HCT116 (cell line): ENCODE measurements around the gene SARS1. TPM values are rescaled to one million over a fixed set of nuclear protein-coding genes. Genes with fewer than 3 reads are reported as not detected.

Experiments
- ATAC-seq: fragments of 200-7000 bp; cut with Tn5 transposase; 2 replicates; pipeline ENCODE4 v1.9.1; 2020; ENCODE audit warnings: mild to moderate bottlenecking, moderate library complexity
- BruUV-seq: library from RNA; stranded (reverse); fragments of 400-500 nt; replicated peaks from 2 replicates; lab custom pipeline; 2021; lab: Mats Ljungman, UMichigan
- CTCF ChIA-PET: fragments of 300-600 bp; sonication (Branson Sonifier 250); formaldehyde crosslinking; loops from one replicate; lab custom pipeline; 2021; ENCODE audit warnings: antibody characterized with exemption; lab: Charles Lee
- POLR2A ChIA-PET: fragments of 300-600, 350-600 bp; sonication (Branson Sonifier 250); formaldehyde crosslinking; loops from one replicate; lab custom pipeline; 2021; ENCODE audit warnings: antibody characterized with exemption; lab: Charles Lee
- RAD21 ChIA-PET, 2 experiments: fragments of 300-600 bp; sonication (Branson Sonifier 250); formaldehyde crosslinking; loops; one replicate each; lab custom pipeline; 2023; ENCODE audit warnings: low total read pairs in 2 of 2; ENCODE audit not compliant: uncharacterized antibody in 2 of 2, unreplicated experiment in 2 of 2, low non-redundant PET in 1 of 2; lab: Charles Lee
- DNase-seq: peaks from one replicate; pipeline ENCODE4 v3.0.0-alpha.2; 2010; ENCODE audit warnings: low read depth, low spot score
- H2AFZ ChIP-seq: fragments of 200-600 bp; shearing (Covaris generic), sonication (generic); 2 replicates; pipeline ENCODE4 v1.6.1; 2017; ENCODE audit warnings: low read depth, mixed run types, mixed read lengths, antibody characterized with exemption, low read length; ENCODE audit not compliant: poor library complexity, severe bottlenecking
- H3K27ac ChIP-seq: 2 replicates; pipeline ENCODE4 v1.5.1; 2012; ENCODE audit warnings: low read depth, low read length
- H3K27me3 ChIP-seq: fragments of 200-600 bp; sonication (generic); 2 replicates; pipeline ENCODE4 v1.6.1; 2016; ENCODE audit warnings: mixed run types, low read length, mixed read lengths; ENCODE audit not compliant: insufficient read depth
- H3K36me3 ChIP-seq, 2 experiments: fragments of 200-500 bp in 1 of 2; fragments of 200-600 bp in 1 of 2; sonication (Bioruptor generic) in 1 of 2; sonication (generic) in 1 of 2; 2 replicates each; pipeline versions ENCODE4 v1.5.1 to v1.6.1; 2014 to 2016; ENCODE audit warnings: low read length in 2 of 2, inconsistent platforms in 1 of 2, mixed read lengths in 1 of 2, mixed run types in 1 of 2; ENCODE audit not compliant: insufficient read depth in 2 of 2, control insufficient read depth in 1 of 2
- H3K4me1 ChIP-seq, 2 experiments: fragments of 200-600 bp in 1 of 2; sonication (generic) in 1 of 2; 2 replicates each; pipeline versions ENCODE4 v1.5.1 to v1.6.1; 2012 to 2017; ENCODE audit warnings: low read length in 2 of 2, inconsistent platforms in 1 of 2, mild to moderate bottlenecking in 1 of 2, mixed read lengths in 1 of 2, mixed run types in 1 of 2, moderate library complexity in 1 of 2; ENCODE audit not compliant: insufficient read depth in 2 of 2, control insufficient read depth in 1 of 2
- H3K4me2 ChIP-seq: fragments of 200-600 bp; sonication (generic); 2 replicates; pipeline ENCODE4 v1.6.1; 2017; ENCODE audit warnings: mixed run types, low read length, mixed read lengths
- H3K4me3 ChIP-seq, 2 experiments: fragments of 200-600 bp in 1 of 2; sonication (generic) in 1 of 2; replicated peaks in 1 of 2; 2 replicates each; pipeline ENCODE4 v1.5.1; 2011 to 2016; ENCODE audit warnings: low read length in 2 of 2, control low read depth in 1 of 2, low read depth in 1 of 2, mild to moderate bottlenecking in 1 of 2, mixed read lengths in 1 of 2, mixed run types in 1 of 2
- H3K79me2 ChIP-seq: fragments of 200-600 bp; sonication (generic); 2 replicates; pipeline ENCODE4 v1.6.1; 2017; ENCODE audit warnings: mild to moderate bottlenecking, mixed run types, low read length, moderate library complexity, mixed read lengths; ENCODE audit not compliant: insufficient read depth
- H3K9ac ChIP-seq: fragments of 200-600 bp; sonication (generic); 2 replicates; pipeline ENCODE4 v1.6.1; 2016; ENCODE audit warnings: low read length, mixed read lengths
- H3K9me2 ChIP-seq: fragments of 200-600 bp; sonication (generic), shearing (Covaris generic); 2 replicates; pipeline ENCODE4 v1.6.1; 2017; ENCODE audit warnings: mixed run types, mild to moderate bottlenecking, moderate library complexity; ENCODE audit not compliant: insufficient read depth
- H3K9me3 ChIP-seq, 2 experiments: fragments of 200-500 bp in 1 of 2; fragments of 200-600 bp in 1 of 2; sonication (Bioruptor generic) in 1 of 2; sonication (generic) in 1 of 2; 2 replicates each; pipeline ENCODE4 v1.6.1; 2014 to 2017; ENCODE audit warnings: low read length in 2 of 2, mixed read lengths in 2 of 2, inconsistent platforms in 1 of 2, low read depth in 1 of 2, mild to moderate bottlenecking in 1 of 2, mixed run types in 1 of 2, moderate library complexity in 1 of 2; ENCODE audit not compliant: control insufficient read depth in 1 of 2, insufficient read depth in 1 of 2
- H4K20me1 ChIP-seq: fragments of 200-600 bp; sonication (generic), shearing (Covaris generic); 2 replicates; pipeline ENCODE4 v1.6.1; 2017; ENCODE audit warnings: mixed run types, mild to moderate bottlenecking, moderate library complexity; ENCODE audit not compliant: insufficient read depth
- ATF3 ChIP-seq: IDR thresholded peaks from 2 replicates; pipeline ENCODE4 v1.6.1; 2012
- CBX3 ChIP-seq: IDR thresholded peaks from 2 replicates; pipeline ENCODE4 v1.6.1; 2012; ENCODE audit warnings: low read depth
- CEBPB ChIP-seq: IDR thresholded peaks from 2 replicates; pipeline ENCODE4 v1.6.1; 2012; ENCODE audit warnings: low read depth
- CTCF ChIP-seq, 3 experiments: fragments of 200-600 bp in 1 of 3; sonication (generic) in 1 of 3; IDR thresholded peaks in 2 of 3; conservative IDR thresholded peaks in 1 of 3; 2 replicates each; pipeline ENCODE4 v1.5.1; 2012 to 2017; ENCODE audit warnings: low read depth in 2 of 3, low read length in 2 of 3, antibody characterized with exemption in 1 of 3, borderline replicate concordance in 1 of 3, control low read depth in 1 of 3, mild to moderate bottlenecking in 1 of 3, mixed read lengths in 1 of 3, mixed run types in 1 of 3, moderate library complexity in 1 of 3; ENCODE audit not compliant: insufficient read depth in 1 of 3
- ELF1 ChIP-seq: IDR thresholded peaks from 2 replicates; pipeline ENCODE4 v1.6.1; 2012; ENCODE audit warnings: low read depth, borderline replicate concordance
- EZH2 ChIP-seq: fragments of 200-600 bp; sonication (generic); IDR thresholded peaks from 2 replicates; pipeline ENCODE4 v1.6.1; 2017; ENCODE audit warnings: antibody characterized with exemption, mixed run types
- EZH2phosphoT487 ChIP-seq: fragments of 200-600 bp; IDR thresholded peaks from 2 replicates; pipeline ENCODE4 v1.6.1; 2018; ENCODE audit warnings: antibody characterized with exemption, borderline replicate concordance
- FOSL1 ChIP-seq: IDR thresholded peaks from 2 replicates; pipeline ENCODE4 v1.6.1; 2012; ENCODE audit warnings: low read depth
- JUND ChIP-seq: IDR thresholded peaks from 2 replicates; pipeline ENCODE4 v1.6.1; 2012
- POLR2A ChIP-seq: IDR thresholded peaks from 2 replicates; pipeline ENCODE4 v1.7.0; 2011; ENCODE audit warnings: borderline replicate concordance; ENCODE audit not compliant: insufficient read depth, insufficient read length; ENCODE audit errors: extremely low read depth
- RAD21 ChIP-seq: IDR thresholded peaks from 2 replicates; pipeline ENCODE4 v1.6.1; 2012; ENCODE audit warnings: low read depth, mild to moderate bottlenecking
- SIN3A ChIP-seq: IDR thresholded peaks from 2 replicates; pipeline ENCODE4 v1.6.1; 2012; ENCODE audit warnings: low read depth
- SP1 ChIP-seq: IDR thresholded peaks from 2 replicates; pipeline ENCODE4 v1.6.1; 2012; ENCODE audit warnings: low read depth
- SRF ChIP-seq: IDR thresholded peaks from 2 replicates; pipeline ENCODE4 v1.6.1; 2012; ENCODE audit warnings: low read depth
- TCF7L2 ChIP-seq: IDR thresholded peaks from 2 replicates; pipeline ENCODE4 v1.7.0; 2011; ENCODE audit warnings: borderline replicate concordance, inconsistent platforms; ENCODE audit not compliant: insufficient read depth, insufficient read length; ENCODE audit errors: extremely low read depth
- YY1 ChIP-seq: IDR thresholded peaks from 2 replicates; pipeline ENCODE4 v1.6.1; 2011; ENCODE audit warnings: low read length, low read depth, moderate library complexity, mild to moderate bottlenecking; ENCODE audit not compliant: insufficient replicate concordance; ENCODE audit errors: extremely low read depth
- ZBTB33 ChIP-seq: IDR thresholded peaks from 2 replicates; pipeline ENCODE4 v1.6.1; 2011; ENCODE audit warnings: mild to moderate bottlenecking, low read length, moderate library complexity; ENCODE audit not compliant: insufficient replicate concordance; ENCODE audit errors: extremely low read depth
- ZFX ChIP-seq: fragments of 450-650 bp; IDR thresholded peaks from 2 replicates; pipeline ENCODE4 v1.6.1; 2017
- ZNF274 ChIP-seq: fragments of 200-500 bp; sonication (Bioruptor generic); IDR thresholded peaks from 2 replicates; pipeline ENCODE4 v1.6.1; 2014; ENCODE audit warnings: mild to moderate bottlenecking, low read depth, low read length, inconsistent platforms
- intact Hi-C: fragments of 100-400 bp; cut with micrococcal nuclease; formaldehyde crosslinking; loops from 2 replicates; pipeline ENCODE4 v1.10.0; 2022
- total RNA-seq: library from RNA; stranded (reverse); gene quantifications from one replicate; pipeline ENCODE4 v1.2.1, GENCODE V29; 2021; ENCODE audit not compliant: unreplicated experiment
- TF ChIP-seq, protein P1 (sequence below): IDR thresholded peaks from 2 replicates; pipeline ENCODE4 v1.6.1; 2012

SARS1 gene
- total RNA-seq, 1 experiment from 2014 or later: 206 TPM

- no peak for ATAC-seq
- BruUV-seq: no TSS peak
- DNase-seq: no peak
- H3K27ac ChIP-seq: no peak overlapping the region
- POLR2A ChIA-PET: interaction anchor here (0.5 to 1.0 kb wide), 2 partner anchors 9 to 140 kb away, joined by 3 read pairs; no protein-coding TSS in a partner anchor
- no peak overlapping the region for H3K4me3 ChIP-seq
- H3K4me1 ChIP-seq: peaks cover 3 to 10% of the 10 kb centered on the region in 2 experiments; a peak in 2 of 4 replicates
- H3K27me3 ChIP-seq: no peaks in the 10 kb centered on the region
- intact Hi-C loops: no loop called here
- TF ChIP-seq POLR2A (no peak), CTCF (IDR thresholded peaks at IDR 0.05 in 2 of 3, conservative IDR thresholded peaks at IDR 0.05 in 1 of 3; ENCODE audit: borderline replicate concordance in 1 of 3, insufficient read depth in 1 of 3, low read depth in 2 of 3, low read length in 2 of 3) (no peak), EZH2 (no peak), ZFX (no peak), TCF7L2 (no peak), CEBPB (no peak), CBX3 (no peak), ZBTB33 (no peak), JUND (no peak), ATF3 (no peak), FOSL1 (no peak), ELF1 (no peak), RAD21 (no peak), ZNF274 (no peak), EZH2phosphoT487 (no peak), YY1 (no peak), SRF (no peak), SIN3A (no peak), SP1 (no peak)
- TF ChIP-seq, protein P1, sequence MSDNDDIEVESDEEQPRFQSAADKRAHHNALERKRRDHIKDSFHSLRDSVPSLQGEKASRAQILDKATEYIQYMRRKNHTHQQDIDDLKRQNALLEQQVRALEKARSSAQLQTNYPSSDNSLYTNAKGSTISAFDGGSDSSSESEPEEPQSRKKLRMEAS: no peak
- H3K4me2 ChIP-seq: no peak overlapping the region
- H3K9ac ChIP-seq: no peak overlapping the region
- H4K20me1 ChIP-seq: no peaks in the 10 kb centered on the region
- no peak overlapping the region for H2AFZ ChIP-seq
- no peaks in the 10 kb centered on the region for H3K9me2 ChIP-seq
- H3K79me2 ChIP-seq: no peaks in the 10 kb centered on the region
- no peaks in the 10 kb centered on the region for H3K36me3 ChIP-seq
- CTCF ChIA-PET: no interaction called here
- RAD21 ChIA-PET: no interaction called here
- no peaks in the 10 kb centered on the region for H3K9me3 ChIP-seq
Measured at GRCh38 chr1:109256971-109257681, 43.4 kb downstream of the SARS1 start.
